Embryonic facial prominence (tissue), 1 donor: ENCODE measurements around the gene HTT-AS.

ENCODE experiments used
- DNase-seq: peaks from one replicate; pipeline ENCODE4 v3.0.0-alpha.2; 2016; ENCODE audit errors: extremely low spot score

The HTT-AS gene

GRCh38 chr4:3087115-3087797 is 12.9 kb upstream of the HTT-AS start:
- no peak for DNase-seq

DNA sequence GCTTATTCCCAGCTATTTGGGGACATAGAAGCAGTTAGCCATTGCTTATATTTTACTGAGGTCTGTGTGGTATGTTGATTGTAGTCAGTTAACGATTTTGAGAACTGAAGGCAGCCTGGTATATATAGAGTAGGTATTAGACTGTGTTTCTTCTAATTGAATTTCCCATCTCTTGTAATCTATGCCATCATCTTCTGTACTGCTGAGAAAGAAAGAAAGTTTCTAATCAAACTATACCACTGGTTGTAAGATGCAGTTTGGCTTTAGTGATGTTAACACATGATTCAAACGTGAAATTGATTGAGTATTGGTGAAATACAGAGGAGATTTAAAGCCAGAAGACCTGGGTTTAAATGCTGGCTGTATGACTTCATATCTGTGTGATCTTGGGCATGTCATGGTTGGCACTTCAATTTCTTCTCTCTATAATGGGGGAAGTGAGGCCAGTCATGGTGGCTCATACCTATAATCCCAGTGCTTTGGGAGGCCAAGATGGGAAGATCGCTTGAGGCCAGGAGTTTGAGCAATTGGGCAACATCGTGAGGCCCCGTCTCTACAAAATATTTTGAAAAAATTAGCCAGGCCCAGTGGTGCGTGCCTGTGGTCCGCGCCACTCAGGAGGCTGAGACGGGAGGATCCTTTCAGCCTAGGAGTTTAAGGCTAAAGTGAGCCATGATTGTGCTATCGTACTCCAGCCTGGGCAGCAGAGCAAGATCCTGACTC is 11.8 kb upstream of the HTT-AS start:
- DNase-seq, result no peak

GRCh38 chr4:3083732-3084131 is 9.4 kb upstream of the HTT-AS start:
- DNase-seq, result no peak

- no peak for DNase-seq
Measured at GRCh38 chr4:3082925-3083515, 8.7 kb upstream of the HTT-AS start.

DNA sequence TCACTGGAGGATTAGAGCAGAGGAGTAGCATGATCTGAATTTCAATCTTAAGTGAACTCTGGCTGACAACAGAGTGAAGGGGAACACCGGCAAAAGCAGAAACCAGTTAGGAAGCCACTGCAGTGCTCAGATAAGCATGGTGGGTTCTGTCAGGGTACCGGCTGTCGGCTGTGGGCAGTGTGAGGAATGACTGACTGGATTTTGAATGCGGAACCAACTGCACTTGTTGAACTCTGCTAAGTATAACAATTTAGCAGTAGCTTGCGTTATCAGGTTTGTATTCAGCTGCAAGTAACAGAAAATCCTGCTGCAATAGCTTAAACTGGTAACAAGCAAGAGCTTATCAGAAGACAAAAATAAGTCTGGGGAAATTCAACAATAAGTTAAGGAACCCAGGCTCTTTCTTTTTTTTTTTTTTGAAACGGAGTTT is 5.4 kb upstream of the HTT-AS start:
- DNase-seq, result no peak

- DNase-seq, result no peak
Measured at GRCh38 chr4:3077796-3078195, 3.5 kb upstream of the HTT-AS start.

GRCh38 chr4:3075652-3075981 is 1.3 kb upstream of the HTT-AS start:
- no peak for DNase-seq

DNA sequence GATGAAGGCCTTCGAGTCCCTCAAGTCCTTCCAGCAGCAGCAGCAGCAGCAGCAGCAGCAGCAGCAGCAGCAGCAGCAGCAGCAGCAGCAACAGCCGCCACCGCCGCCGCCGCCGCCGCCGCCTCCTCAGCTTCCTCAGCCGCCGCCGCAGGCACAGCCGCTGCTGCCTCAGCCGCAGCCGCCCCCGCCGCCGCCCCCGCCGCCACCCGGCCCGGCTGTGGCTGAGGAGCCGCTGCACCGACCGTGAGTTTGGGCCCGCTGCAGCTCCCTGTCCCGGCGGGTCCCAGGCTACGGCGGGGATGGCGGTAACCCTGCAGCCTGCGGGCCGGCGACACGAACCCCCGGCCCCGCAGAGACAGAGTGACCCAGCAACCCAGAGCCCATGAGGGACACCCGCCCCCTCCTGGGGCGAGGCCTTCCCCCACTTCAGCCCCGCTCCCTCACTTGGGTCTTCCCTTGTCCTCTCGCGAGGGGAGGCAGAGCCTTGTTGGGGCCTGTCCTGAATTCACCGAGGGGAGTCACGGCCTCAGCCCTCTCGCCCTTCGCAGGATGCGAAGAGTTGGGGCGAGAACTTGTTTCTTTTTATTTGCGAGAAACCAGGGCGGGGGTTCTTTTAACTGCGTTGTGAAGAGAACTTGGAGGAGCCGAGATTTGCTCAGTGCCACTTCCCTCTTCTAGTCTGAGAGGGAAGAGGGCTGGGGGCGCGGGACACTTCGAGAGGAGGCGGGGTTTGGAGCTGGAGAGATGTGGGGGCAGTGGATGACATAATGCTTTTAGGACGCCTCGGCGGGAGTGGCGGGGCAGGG is 711 bp upstream of the HTT-AS start:
- peak; percentile 47 for DNase-seq

DNA sequence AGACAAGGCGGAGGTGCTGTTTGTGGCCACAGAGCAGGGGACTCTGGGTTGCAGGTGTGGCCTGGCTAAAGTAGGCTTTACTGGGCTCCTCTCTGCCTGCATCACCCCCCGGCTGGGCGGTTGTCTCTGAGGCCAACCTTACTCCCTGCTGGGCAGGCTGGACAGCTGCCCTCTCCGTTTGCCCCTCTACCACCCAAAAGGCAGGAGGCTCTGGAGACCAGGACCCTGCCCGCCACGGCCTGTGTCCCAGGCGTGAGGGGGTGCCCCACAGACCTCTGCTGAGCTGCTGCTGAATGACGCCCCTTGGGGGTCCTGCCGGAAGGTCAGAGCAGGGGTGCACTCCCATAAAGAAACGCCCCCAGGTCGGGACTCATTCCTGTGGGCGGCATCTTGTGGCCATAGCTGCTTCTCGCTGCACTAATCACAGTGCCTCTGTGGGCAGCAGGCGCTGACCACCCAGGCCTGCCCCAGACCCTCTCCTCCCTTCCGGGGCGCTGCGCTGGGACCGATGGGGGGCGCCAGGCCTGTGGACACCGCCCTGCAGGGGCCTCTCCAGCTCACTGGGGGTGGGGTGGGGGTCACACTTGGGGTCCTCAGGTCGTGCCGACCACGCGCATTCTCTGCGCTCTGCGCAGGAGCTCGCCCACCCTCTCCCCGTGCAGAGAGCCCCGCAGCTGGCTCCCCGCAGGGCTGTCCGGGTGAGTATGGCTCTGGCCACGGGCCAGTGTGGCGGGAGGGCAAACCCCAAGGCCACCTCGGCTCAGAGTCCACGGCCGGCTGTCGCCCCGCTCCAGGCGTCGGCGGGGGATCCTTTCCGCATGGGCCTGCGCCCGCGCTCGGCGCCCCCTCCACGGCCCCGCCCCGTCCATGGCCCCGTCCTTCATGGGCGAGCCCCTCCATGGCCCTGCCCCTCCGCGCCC is 920 bp downstream of the HTT-AS start:
- DNase-seq, result no peak

- DNase-seq, result no peak
Measured at GRCh38 chr4:3071811-3072210, 2.5 kb downstream of the HTT-AS start.

DNA sequence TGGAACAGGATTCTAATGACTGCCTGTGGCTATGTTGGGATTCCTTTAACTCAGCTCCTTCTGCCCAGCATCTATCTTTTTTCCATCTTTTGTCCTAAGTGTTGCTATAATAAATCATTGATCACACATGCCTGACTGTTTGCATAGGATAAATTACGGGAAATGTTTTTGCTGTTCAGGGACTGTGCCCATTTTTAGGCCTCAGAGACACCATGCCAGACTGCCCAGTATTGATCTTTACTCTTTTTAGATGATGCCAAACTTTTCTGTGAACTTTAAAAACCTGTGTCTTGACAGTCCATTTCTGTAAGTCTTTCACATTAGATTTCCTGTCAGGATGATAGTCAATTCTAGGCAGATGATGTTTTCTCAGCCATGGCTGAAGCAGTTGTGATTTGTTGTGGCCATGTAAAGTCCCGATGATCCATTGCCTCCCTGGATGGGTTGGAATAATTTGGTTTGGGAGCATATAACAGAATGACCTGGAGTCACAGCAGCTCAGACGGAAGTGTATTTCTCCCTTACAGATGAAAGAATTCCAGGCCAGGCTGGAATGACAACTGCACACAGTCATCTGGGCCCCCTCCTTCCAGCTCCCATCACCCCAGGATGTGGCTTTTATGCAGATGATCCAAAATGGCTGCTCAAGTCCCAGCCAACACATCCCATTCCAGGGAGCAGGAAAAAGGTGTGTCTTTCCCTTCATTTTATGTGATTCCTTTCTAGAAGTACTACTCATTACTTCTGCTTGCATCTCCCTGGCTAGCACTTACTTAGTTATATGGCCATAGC is 3.4 kb downstream of the HTT-AS start:
- DNase-seq, result no peak

GRCh38 chr4:3069661-3070199 is 4.6 kb downstream of the HTT-AS start:
- DNase-seq, result no peak

DNA sequence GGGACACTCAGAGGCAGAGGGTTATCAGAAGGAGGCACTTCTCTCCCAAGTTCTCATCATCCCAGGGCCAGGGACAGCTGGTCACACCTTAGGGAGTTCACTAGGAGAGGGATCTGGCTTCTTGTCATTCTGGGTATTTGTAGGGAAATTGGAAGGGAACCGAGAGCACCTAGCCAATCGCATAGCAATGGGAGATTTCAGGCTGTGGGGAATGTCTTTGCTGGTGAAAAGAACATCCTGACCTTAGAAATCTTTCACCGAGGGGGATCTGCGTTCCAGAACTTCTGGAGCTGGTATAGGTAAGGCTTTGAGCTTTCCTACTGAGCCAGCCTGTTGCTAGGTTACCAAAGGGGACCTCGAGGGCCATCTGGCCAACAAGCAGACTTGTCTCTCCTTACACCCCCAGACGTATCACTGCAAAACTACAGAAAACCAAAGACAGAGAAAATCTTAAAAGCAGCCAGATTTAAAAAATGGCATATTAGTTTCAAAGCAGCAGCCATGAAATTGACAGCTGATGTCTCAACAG is 6.8 kb downstream of the HTT-AS start:
- no peak for DNase-seq

DNA sequence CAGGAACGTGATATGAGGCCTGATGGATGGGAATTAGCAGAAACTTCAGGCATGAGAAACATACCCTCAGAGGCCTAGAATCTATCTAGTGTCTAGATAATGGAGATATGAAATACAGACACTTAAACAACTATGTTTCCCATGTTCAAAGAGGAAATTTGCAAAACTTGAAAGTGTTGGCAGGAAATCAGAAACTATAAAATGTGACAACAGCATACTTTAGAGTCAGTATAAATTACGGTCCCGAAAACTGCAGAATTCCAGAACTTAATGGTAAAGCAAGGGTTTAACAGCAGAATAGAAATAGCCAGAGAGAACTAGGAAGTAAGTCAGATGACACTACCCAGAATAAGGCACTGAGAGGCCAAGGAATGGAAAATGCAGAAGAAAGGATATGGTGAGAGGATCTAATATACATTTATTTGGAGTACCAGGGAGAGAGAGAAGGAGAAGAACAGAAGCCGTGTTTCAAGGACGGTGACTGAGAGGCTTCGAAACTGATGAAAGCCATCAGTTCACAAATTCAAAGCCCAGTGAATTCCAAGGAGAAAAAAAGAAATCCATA is 7.4 kb downstream of the HTT-AS start:
- DNase-seq, result no peak

DNA sequence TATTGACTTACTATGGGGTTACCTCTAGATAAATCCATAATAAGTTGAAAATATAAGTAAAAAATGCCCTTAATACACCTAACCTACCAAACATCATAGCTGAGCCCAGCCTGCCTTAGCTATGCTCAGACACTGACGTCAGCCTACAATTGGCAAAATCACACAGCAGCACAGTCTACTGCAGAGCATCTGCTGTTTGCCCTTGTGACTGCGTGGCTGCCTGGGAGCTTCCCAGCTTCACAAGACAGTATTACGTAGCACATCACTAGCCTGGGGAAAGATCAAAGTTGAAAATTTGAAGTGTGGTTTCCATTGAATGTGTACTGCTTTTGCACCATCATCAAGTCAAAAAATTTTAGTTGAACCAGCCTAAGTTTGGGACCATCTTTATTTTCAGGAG is 8.8 kb downstream of the HTT-AS start:
- DNase-seq, result no peak

DNA sequence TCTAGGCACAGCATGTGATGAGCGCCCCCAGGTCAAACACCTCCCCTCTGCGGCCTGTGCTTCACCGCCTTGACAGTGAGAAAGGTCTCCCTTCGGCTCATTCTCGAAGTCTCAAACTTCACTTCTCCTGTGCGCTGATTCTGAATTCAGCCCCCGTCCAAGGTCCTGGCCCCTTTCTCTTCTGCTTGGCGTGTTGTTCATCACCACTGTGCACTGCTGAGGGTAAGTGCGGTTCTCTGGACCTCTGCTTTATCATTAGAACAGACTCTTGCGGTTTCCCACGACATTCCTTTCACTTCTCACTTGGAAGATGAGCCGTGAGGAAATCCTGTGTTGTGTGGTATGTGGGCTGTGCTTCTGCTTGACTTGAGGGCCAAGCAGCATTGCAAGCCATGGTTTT is 11.9 kb downstream of the HTT-AS start:
- DNase-seq, result no peak

DNA sequence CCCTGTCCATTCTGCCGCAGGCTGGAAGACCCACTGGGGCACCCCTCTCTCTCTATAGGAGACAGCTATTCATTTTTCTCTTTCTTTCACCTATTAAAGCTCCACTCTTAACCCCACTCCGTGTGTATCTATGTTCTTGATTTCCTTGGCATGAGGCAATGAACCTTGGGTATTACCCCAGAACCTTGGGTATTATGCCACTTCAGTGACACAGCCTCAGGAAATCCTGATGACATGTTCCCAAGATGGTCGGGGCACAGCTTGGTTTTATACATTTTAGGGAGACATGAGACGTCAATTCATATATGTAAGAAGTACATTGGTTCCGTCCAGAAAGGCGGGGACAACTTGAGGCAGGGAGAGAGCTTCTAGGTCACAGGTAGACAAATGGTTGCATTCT is 13.4 kb downstream of the HTT-AS start:
- no peak for DNase-seq

DNA sequence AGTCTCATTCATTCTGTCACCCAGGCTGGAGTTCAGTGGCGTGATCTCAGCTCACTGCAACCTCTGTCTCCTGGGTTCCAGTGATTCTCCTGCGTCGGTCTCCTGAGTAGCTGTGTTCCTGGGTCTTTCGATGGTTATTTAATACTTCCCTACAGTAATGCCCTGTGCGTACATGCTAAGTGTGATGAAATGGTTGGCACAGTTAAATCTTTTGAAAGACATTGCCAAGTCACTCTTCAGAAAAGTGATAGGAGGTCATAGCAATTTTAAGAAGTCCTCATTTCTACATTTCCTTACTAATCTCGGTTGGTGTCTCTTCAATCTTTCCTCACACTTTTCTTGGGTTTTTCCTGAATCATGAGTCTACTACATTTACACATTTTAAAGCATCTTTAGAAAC is 14.4 kb downstream of the HTT-AS start:
- no peak for DNase-seq

GRCh38 chr4:3054169-3054759 is 20.1 kb downstream of the HTT-AS start:
- no peak for DNase-seq
